Stomach (tissue), 4 donors: ENCODE measurements around the gene FYCO1.

Experiments used
- CTCF ChIP-seq, 7 experiments: fragments of 450-650 bp in 4 of 7; fragments of 200-600 bp in 3 of 7; sonication (generic) in 3 of 7; IDR thresholded peaks; one replicate each; pipeline ENCODE4 v1.5.1; 2016 to 2019; ENCODE audit warnings: antibody characterized with exemption in 7 of 7, control low read depth in 2 of 7, mild to moderate bottlenecking in 1 of 7
- POLR2AphosphoS5 ChIP-seq, 3 donors: sonication (generic); formaldehyde crosslinking; IDR thresholded peaks; one replicate each; pipeline ENCODE4 v1.6.1; 2016; ENCODE audit warnings: antibody characterized with exemption in 3 of 3

- TF ChIP-seq CTCF (IDR thresholded peaks at IDR 0.05) (no peak), POLR2AphosphoS5 (IDR thresholded peaks at IDR 0.05) (peak in 1 of 3 donors; percentile 52)
Observed at GRCh38 chr3:45972534-45973402, 22.9 kb downstream of the FYCO1 start.
